OCI-LY3 (cell line): ENCODE results near the gene ADD1.

Experiments
- EZH2phosphoT487 ChIP-seq: fragments of 200-600 bp; shearing (Covaris generic); IDR thresholded peaks from 2 replicates; pipeline ENCODE4 v1.6.1; 2018; ENCODE audit warnings: antibody characterized with exemption, mixed run types, low read depth
- TF ChIP-seq, protein P1 (sequence below): fragments of 200-600, 300-600 bp; sonication (generic); IDR thresholded peaks from 2 replicates; pipeline ENCODE4 v1.5.1; 2014; ENCODE audit warnings: antibody characterized with exemption, low read length, low read depth

DNA sequence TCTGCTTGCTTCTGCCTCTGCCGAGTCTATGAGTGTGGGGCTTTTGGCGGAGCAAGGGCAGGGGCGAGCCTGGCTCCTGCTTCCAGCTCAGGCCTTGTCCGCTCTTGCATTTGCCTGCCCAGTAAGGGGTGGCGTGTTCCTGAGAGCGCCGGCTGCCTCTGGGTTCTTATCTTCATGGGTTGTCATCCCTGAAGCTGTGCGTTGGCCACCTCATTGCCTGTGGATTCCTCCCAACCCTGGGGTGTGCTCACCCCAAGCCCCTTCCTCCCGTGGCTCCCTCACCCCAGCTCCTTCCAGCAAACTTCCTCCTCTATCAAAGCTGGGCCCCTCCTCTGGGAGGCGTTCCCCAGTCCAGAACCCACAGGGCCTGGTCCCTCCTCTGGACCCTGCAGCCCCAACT, 33.3 kb upstream of the ADD1 start:
- TF ChIP-seq, protein P1, sequence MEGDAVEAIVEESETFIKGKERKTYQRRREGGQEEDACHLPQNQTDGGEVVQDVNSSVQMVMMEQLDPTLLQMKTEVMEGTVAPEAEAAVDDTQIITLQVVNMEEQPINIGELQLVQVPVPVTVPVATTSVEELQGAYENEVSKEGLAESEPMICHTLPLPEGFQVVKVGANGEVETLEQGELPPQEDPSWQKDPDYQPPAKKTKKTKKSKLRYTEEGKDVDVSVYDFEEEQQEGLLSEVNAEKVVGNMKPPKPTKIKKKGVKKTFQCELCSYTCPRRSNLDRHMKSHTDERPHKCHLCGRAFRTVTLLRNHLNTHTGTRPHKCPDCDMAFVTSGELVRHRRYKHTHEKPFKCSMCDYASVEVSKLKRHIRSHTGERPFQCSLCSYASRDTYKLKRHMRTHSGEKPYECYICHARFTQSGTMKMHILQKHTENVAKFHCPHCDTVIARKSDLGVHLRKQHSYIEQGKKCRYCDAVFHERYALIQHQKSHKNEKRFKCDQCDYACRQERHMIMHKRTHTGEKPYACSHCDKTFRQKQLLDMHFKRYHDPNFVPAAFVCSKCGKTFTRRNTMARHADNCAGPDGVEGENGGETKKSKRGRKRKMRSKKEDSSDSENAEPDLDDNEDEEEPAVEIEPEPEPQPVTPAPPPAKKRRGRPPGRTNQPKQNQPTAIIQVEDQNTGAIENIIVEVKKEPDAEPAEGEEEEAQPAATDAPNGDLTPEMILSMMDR: no peak
- no peak for TF ChIP-seq EZH2phosphoT487
